Activated CD4-positive, CD25-positive, alpha-beta regulatory T cell treated with anti-CD3 and anti-CD28 coated beads, Interleukin-2, amount 50 U/mL, for 24 hours (primary cell): ENCODE data around the gene IARS1.
A peak's percentile ranks its signal among the peaks of the same experiment; 100 is the strongest.

Experiments used
- ATAC-seq, 2 donors: fragments of 150-1000 bp; cut with Tn5 transposase; one replicate each; pipeline ENCODE4 v1.10.0; 2021; ENCODE audit warnings: mild to moderate bottlenecking in 1 of 2, moderate library complexity in 1 of 2

IARS1 gene

DNA sequence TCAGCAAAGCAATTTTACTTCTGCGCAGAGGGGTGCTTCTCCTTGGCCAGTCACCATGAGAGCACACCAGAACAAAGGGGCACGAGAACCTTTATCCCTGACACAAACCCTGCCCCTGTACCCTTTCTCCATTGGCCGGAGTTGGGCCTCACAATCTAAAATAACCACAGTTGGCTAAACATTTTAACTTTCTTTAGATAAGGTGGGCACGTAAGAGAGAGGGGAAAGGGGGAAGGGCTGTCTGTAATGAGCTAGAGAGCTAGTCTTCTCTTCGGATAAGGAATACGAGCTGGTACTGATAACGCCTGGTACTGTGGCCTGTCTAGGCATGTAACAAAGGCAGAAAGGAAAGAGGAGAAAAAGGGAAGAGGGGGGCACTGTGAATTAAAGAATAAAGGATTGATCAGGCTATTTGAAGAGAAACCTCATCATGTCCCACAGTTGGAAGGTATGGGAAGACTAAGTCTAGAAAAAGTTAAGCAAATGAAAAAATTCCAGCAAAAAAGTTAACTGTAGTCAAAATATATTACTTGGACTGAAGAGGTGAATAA is 1.8 kb upstream of the IARS1 start:
- no peak for ATAC-seq

DNA sequence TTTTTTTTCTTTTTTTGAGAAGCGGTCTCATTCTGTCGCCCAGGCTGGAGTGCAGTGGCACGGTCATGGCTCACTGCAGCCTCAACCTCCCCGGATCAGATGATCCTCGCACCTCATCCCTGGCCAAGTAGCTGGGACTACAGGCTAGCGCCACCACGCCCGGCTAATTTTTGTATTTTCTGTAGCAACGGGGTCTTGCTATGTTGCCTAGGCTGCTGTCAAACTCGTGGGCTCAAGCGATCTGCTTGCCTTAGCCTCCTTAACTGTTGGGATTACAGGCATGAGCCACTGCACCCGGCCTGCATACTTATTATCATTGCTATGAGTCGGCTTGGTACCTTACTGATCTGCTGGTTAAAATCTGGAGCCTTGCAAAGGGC is 790 bp upstream of the IARS1 start:
- ATAC-seq: no peak

DNA sequence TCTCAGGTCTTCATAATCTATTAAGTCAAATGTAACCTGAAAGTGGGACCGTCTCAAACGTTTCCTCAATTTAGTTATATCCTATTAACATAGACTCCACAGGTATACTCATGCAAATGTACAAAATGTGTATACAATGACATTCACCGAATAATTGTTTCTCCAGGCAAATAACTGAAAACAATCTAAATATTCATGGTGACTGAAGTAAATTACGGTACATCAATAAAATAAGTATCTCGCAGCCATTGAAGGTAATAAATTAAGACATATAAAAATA is 482 bp downstream of the IARS1 start:
- no peak for ATAC-seq

DNA sequence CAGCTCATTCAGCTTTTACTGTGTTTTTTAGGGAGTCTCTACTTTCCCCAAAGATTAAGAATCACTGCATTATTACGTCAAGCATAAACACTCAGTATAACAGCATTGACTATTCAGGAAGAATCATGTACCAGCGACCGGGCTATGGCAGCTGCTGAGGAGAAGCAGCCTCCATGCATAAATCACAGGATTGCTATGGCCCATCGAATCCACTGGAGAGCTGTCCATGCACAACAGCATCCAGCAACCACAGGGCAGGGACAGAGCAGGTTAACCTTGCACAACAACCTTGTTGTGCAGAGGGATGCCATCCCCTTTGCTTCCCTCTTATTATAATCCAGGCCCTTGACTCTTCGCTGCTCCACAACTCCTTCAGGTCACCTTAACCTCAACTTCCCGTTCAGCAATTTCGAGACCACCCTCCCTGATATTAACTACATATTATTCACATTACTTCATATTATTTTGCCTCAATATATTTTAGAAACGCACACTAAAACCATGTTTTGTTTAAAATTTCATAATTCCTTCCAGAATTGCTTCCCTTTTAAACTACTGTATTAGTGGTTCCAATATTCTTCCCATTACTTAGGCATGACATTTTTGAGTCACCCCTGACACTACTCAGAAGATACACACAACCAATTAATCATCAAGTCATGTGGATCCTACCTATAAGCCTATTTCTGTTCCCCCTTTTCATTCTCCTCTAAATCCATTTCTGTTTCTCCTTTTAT is 991 bp downstream of the IARS1 start:
- ATAC-seq: peak; percentile 28 to 31

GRCh38 chr9:92291577-92291976 is 1.9 kb downstream of the IARS1 start:
- ATAC-seq: no peak

GRCh38 chr9:92290785-92291429 is 2.6 kb downstream of the IARS1 start:
- no peak for ATAC-seq

- no peak for ATAC-seq
Measured at GRCh38 chr9:92289708-92290390, 3.6 kb downstream of the IARS1 start.

- no peak for ATAC-seq
Measured at GRCh38 chr9:92279302-92279701, 14.2 kb downstream of the IARS1 start.

DNA sequence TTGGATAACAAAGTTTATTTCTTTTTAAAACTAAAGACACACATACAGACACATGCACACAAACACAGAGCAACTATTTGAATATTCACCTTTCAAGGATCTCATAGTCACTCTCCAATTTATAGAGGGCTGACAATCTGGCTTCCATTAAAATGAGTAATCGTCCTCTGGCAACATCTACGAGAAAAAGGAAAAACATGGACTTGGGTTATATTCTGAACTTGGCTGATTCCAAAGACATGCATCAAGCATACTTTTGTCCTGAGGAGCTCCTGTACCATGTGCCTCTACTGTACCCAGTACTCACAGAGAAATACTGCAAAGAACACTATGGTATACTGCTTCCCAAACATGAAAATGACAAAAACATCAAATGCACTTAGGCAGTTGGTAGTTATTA is 15.4 kb downstream of the IARS1 start:
- ATAC-seq: no peak

DNA sequence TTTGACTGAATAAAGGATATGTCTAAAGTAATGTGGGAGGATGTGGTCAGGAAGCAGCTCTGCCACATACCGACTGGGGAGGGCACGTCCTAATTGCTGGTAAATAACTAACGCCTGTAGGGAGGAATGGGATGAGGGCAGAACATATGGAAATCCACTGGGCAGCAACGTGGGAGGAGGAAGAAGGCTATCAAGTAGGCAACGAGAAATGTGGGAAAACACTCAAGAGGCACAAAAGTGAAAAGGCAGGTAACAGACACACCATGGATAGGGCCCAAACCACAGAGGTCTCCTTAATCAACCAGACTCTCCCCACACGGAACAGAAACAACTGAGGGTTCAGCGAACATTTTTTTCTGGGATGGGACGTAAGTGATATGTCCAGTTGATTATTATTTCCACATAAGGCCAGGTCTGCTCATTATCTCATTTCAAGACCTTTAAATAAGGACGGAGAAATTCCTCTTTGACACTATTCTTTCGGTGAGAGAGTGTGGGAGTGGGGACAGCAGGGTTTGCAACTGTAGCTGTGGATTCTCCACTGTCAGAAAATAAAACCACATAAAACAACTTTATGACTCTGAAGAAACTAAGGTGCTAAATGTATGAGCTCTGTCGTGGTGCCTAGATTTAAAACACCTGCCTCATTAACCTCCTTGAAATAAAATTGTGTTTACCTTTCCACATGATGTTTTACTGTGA is 17.0 kb downstream of the IARS1 start:
- ATAC-seq: no peak

GRCh38 chr9:92275541-92275940 is 18.0 kb downstream of the IARS1 start:
- ATAC-seq: no peak

GRCh38 chr9:92270511-92270910 is 23.0 kb downstream of the IARS1 start:
- no peak for ATAC-seq

- ATAC-seq: no peak
Measured at GRCh38 chr9:92266486-92266885, 27.0 kb downstream of the IARS1 start.

GRCh38 chr9:92265154-92265553 is 28.3 kb downstream of the IARS1 start:
- no peak for ATAC-seq

DNA sequence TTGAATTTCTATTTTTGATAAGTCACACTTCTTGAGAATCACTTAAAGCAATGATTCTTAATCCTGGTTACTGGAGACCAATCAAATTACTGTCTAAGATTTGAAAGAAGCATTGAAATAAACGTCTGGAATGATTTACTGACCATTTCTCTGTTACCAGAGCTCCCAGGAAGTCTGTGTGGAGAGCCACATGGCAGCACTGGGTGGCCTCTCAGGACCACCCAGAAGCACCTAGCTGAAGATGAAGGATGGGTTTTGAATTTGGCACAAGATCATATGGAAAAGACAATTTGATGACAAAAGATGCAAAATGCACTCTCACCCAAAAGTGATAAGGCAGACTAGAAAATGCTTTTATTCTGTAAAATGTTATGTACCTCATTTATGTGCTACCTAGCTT is 30.4 kb downstream of the IARS1 start:
- ATAC-seq: no peak

DNA sequence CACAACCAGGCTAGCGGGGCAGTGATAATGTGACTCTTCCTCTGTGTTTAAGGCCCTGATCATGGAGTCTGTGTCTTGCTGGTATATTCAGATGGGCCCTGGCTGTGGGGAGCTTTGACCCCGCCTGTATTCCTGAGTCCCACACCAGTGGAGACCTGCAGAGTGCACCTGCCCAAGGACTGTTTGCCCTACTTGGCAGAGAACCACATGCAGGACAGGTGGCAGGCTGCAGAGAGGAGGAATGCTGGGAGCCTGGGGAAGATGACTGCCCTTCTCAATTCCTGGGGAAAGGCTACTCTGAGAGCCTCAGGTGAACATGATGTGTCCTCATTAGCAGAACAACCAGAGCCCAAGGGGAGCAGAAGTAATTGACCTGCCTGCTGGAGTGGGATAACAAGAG is 36.2 kb downstream of the IARS1 start:
- ATAC-seq: no peak

DNA sequence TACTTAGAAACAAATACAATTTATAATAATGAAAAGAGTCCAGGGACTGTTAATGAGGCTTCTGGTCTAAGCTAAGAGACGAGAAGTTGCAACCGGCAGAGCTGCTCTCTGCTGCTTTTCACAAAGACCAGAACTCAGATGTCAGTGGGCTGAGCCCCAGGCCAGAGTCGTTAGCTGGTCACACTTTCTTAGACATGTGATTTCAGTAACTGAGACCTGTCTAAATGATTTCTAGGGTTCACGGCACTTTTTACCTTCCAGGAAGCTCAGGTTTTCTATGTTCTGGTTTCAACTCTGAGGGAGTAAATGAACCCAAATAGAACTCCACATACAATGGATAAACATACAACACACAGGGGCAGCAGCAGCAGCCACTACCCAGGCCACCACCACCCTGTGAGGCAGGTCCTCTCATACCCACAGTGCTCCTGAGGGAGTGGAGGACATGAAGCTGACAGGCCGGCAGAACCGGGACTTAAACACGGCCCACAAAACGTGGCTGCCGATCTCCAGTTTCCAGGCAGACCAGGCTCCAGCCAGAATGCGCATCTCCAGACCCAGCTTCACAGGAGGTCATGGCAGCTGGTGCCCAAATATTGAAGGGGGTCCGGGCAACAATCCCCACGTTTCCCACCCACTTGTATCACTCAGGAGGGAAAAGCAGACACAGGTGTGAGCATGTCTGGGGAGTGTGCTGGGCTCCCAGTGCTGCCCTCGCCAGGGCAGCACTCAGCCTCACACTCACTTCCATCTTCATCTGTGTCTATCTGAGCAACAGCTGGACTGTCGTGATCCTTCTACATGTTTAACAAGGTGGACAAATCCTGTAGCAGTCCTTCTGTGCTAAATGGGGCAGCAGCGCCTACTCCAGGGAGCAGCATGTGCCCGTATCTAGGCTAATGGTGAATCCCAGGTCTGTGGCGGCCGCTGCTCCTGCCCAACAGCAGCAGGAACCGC is 38.8 kb downstream of the IARS1 start:
- no peak for ATAC-seq

DNA sequence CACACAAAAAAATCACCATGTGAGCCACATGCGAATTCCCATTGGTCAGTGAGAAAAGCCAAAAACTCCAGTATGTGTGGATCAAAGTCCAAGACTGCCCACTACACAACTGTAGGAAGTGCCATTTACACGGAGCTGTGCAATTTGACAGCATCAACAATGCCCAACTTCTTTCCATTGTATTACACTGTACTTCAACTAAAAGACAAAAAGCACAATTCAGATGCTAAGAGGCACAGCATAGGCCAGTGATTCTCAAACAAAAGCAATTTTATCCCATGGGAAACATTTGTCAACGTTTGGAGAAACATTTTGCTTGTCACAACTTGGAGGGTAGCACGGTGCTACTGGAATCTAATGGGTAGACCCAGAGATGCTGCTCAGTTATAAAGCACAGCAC is 39.8 kb downstream of the IARS1 start:
- no peak for ATAC-seq

GRCh38 chr9:92247981-92248380 is 45.5 kb downstream of the IARS1 start:
- no peak for ATAC-seq

GRCh38 chr9:92247296-92247695 is 46.2 kb downstream of the IARS1 start:
- no peak for ATAC-seq

DNA sequence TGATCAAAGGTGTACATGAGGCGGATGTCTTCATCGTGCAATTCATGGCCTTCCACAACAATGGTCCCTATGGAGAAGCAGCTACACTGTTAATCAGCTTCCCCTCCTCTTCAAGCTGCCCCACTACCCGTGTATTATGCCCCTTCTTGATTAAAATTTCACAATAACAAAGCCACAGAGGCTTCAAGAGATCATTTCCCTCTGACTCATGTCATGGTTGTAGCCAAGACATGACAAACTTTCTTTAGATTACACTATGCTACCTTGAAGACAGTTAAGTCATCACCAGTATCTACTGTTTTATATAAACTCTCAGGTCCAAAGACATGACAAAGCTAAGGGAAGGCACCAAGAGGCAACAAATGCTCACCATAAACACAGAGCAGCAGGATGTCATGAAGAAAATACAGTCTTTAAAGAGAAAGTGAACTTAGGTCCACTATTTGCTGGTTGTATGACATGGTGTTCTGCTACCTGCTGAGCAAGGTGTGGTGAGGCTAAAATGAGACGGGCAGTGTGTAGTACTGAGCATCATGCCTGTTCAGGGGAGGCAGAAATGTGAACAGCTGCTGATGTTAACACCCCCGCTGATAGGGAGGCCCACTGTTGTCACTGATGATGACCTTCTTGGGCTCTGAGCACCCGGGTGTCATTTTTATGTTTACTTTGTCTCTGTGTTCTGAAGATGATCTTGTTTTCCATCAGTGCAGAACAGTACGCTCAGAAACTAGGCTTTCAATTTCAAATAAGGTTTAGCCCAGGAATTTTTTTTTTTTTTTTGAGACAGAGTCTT is 48.3 kb downstream of the IARS1 start:
- peak; percentile 9 to 49 for ATAC-seq
